ENCODE data around the gene ITGB2.
A peak's percentile ranks its signal among the peaks of the same experiment; 100 is the strongest.

Gene ITGB2

DNA sequence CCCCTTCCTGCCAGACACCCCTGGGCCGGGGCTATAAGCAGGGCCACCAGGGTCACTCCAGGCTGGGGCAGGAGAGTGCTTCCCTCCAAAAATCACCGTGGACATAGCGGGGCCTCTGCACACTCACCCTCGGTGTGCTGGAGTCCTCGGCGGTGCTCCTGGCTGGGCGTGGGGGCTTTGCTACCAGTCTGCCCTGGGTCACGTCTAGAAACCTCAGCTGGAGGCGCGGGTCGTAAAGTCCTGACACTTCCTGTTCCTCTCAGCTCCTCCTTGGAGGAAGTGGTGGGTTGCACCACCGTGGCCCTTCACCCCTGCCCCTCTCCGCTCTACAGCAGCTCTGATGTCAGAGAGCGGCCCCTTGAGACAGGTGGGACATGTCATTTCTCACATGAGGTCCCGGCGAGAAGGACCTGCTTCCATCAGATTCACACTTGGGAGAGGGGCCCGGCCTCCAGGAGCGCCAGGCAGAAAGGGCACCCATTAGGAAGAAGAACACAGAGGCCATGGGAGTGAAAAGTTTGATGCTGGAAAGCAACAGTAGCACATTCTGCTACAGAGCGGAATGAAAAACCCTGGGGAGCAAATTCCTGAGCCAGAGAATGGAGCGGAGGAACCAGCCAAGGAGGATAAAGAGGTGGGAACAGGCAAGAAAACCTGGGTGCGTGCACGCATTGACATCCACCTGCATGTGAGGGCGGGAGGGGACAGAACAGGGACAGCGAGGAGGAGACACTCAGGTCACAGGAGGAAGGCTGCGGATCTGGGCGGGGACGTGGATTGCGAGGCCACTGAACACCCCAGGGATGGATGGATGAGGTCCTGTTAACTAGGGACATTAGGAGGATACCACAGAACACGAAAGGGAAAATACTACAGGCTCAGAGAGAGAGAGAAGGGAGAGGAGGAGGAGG lies at the start of gene ITGB2:
Gene ITGB2 (minus strand): TSS at position 206 of the 911 bp plus-strand sequence. CDS start 10,117 bp downstream, outside the sequence.
- no peak for DNase-seq

DNA sequence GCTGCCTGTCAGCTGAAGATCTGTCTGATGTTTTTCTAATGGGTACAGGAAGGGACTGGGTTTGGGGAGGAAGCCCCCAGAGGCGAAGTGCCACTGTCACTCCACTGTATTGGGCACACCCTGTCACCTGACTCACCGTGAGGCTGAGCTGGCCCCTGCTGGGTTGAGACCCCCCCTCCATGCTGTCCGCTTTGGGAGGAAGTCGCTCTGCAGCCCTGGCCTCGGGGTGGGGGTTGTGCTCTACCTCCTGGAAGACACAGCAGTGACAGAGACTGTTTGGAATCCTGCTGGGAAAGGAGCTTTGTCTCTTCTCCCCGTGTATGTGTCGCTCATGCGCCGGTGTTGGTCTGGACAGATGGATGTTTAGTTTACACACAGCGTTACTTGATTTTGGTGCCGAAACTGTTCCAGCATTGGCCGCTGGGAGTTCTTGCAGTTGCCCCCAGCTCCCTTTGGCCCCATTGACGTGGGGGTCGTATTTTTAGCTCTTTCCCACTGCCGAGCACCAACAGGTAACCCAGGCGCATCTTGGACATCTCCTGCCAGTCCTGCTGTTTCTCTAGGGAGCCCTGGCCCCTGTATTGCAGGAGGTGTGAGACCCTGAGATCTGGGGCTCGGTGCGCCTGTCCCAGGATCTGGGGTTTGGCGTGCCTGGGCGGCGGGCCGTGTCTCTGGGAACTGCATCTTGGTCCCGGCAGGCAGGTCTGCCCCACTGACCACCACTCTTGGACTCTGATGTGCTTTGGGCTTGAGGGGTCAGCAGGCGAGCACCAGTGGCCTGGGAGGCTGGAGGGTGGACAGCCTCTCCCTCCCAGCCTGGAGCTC lies 49.4 kb upstream of the ITGB2 start:
- no peak for DNase-seq

DNA sequence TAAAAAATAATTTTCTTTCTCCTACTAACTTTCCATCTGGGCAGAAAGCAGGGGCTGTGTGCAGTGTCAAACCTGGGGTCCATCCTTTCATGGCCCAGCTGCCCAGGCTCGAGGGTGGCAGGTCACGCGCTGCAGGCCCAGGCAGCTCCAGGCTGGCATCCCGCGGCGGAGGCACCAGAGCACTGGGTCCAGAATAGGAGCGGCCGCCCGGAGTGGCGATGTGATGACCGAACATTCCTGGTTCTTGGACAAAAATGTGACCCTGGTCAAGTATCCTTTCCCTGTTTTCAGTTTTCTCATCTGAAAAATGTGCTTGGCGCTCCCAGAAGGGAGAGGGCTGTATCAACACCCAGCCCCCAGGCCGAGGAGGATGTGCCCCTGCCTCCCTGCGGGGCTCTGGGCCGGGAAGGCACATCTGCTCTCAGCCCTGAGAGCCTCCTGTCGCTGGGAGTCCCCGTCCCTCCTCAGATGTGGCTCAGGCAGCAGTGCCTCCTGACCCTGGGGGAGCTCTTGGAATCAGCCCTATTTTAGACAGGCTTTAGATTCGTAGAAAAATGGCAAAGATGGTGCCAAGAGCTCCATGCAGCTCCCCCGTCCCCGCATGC lies 48.5 kb upstream of the ITGB2 start:
- no peak for DNase-seq

DNA sequence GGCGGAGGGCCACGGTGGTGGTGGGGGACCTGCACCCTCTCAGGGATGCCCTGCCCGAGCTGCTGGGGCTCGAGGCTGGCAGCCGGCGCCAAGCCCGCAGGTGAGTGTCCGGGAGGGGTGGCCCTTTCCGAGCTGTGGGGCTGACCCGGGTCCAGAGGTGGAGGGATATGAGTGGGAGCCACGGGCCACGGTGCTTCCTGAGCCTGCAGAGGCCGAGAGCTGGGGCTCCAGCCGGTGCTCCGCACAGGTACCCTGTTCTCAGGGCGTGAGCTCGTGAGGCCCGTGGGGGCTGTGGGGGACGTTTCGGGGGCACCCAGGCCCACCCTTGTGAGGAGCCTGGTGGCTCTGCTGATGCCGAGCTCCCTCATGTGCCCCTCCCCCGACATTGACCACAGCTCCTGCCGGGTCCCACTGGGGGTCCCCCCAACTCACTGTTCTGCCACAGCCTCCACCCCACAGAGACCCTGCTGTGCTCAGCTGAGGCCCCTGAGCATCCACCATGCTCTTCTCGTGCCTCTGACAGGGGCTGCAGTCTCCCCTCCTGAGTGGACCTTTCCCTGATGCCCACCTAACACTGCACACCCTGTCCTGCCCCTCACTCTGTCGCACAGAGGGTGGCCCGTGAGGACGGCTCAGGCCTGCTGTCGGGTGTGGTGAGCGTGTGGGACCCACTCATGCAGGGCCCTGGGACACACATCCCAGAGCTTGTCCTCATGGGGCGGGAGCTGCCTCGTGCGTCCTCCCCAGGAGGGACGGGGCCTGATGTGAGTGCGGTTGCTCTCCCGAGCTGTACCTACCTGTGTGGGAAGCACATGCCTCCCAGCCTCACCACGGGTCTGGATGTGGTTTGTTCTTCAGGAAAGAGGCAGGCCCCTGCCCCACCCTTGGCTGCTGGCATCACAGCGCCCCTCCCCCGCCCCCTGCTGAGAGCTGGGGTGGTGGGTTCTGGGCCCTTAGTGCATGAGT lies 46.7 kb upstream of the ITGB2 start:
- DNase-seq, result no peak

DNA sequence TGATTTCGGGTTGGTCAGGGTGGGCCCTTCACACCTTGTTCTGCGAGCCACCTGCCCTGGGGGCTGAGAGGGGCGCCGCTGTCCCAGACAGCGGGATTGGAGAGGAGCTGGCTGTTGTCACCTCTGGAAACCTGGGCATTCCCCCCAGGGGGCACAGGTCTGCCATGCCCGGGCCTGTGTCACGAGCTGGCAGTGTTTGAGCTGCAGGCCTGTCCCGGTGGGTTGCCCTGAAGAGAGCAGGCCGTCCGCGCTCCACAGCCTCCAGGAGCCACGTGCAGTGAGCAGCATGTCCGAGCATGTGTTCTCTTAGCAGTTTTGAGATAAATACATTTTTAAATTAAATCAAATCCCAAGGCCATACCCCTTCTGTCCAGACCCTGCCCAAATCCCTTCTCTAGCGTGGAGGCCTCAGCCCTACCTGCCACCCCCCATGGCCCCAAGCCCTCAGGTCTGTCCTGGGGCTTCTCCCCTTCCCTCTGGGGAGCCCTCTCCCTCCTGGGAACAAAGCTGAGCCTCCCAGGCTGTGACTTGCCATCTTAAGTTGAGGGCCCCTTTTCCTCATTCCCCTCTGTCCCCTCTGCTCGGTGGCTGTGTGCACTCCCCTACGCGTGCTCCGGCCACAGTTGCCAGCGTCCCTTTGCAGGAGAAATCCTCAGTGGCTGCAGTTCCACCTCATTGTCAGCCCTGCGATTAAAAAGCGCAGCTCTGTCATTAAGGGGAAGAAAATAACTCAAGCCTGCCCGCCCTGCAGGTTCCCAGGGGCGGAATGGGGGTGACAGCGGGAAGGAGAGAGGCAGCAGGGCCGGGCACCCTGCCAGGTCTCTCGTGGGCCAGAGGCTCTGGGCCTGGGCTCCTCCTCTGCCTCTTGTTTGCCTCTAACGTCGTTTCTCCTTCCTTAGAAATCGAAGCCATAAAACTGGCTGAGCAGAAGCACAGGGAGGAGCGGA lies 45.7 kb upstream of the ITGB2 start:
- peak in 1 of 2 donors; percentile 19 for DNase-seq

DNA sequence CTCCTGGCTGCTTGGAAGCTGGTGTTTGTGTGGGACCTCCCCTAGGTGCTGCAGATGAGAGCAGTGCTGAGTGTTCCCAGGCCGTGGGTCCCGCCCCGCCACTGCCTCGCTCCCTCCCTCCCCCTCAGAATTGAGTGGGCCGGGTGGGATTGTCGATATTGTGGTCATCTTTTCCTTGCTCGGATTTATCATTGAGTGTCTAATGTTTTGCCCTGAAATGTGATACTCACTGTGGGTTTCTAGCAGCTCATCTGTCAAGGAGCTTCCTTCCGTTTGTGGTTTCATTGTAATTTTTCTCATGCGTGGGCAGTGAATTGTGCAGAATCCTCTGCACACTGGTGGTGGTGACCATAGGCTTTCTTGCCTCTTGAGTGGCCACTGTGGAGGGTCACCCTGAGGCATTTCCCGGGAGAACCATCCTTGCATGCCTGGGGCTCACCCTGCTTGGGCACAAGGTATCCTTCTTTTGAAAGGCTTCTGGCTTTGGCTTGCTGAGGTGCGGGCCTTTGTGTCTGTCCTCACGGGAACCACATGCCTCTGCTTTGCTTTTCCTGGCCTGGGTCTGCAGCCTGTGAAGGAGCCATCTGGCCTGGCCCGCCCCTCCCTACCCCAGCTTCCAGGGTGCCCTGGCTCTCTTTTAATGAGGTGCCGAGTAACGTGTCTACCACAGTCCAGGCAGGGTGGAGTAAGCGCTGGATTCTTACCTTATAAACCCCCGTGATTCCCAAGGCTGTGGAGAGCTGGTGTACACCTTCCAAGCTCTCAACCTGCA lies 44.7 kb upstream of the ITGB2 start:
- DNase-seq, result no peak

DNA sequence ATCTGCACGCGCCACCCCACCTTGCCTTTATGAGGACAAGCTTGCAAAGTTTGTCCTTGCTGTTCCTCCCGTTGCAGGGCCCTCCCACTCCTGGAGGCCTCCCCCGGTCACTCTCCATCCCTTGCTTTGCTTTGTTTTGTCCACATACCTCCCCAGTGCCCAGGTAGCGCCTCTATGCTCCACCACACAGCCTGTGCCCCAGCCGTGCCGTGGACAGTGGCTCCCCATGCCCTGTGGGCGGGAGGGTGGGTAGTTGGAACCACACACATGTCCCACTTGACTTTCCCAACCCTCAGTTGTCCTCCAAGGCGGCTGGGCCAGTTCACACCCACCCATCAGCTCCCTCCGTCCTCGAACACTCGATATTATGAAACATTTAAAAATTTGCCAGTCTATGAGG lies 43.7 kb upstream of the ITGB2 start:
- no peak for DNase-seq

DNA sequence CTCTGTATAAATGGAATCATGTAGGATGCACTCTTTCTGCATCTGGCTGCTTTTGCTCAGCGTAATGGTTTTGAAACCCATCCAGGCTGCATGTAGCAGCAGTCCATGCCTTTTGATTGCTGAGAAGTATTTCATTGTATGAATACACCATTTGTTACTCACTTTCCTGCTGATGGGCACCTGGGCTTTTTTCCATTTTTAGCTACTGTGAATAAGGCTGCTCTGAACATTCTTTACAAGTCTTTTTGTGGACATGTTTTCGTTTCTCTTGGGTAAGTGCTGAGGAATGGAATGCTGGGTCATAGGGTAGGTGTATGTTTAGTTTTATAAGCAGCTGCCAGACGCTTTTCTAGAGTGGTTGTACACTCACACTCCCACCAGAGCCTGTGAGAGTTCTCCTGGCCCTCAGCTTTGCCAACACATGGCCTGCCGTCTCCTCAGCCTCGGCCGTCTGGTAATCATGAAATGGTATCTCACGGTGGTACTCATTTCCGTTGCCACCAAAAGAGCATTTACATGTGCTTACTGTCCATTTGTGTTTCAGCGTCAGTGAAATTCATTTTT lies 41.8 kb upstream of the ITGB2 start:
- DNase-seq, result no peak

DNA sequence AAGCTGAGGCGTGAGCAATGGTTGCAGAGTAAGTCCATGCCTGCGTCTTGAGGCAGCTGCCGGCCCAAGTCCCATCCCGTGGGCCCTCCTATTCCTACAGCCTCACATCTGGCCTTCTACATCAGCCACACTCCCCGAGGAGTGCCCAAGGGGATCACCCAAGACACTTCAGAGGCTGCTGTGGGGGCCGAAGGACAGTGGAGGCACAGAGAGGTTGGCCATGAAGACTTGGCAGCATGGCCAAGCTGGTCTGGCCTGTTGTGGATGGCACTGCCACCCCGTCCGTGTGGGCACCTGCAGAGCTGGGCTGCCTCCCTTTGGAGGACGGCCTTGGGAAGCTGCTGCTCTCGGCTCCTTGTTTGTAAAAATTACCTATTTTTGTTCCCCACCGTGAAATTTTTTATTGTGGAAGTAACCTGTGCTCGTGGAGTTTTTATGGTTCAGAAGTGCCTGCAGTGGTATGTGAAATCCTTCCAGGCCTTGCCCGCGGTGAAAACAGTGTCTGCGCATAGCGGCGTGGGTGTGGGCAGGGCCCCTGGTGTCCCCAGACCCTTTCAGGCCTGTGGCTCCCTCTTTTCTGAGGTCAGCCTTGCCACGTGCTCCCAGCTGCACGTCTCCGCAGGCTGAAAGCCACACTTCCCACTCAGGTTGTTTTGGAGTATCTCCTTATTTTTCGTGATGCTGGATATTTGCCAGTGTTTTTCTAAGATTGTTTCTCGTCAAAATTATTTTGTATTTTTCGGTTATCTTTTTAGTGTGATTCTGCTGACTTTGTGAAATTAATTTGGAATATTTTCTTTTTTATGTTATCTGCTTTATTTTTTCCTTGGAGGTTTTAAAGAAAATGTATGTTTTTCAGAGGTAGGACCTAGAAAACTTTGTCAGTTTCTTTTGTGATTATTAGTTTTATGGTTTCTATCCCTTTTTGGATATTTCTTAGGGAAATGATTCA lies 39.7 kb upstream of the ITGB2 start:
- no peak for DNase-seq

DNA sequence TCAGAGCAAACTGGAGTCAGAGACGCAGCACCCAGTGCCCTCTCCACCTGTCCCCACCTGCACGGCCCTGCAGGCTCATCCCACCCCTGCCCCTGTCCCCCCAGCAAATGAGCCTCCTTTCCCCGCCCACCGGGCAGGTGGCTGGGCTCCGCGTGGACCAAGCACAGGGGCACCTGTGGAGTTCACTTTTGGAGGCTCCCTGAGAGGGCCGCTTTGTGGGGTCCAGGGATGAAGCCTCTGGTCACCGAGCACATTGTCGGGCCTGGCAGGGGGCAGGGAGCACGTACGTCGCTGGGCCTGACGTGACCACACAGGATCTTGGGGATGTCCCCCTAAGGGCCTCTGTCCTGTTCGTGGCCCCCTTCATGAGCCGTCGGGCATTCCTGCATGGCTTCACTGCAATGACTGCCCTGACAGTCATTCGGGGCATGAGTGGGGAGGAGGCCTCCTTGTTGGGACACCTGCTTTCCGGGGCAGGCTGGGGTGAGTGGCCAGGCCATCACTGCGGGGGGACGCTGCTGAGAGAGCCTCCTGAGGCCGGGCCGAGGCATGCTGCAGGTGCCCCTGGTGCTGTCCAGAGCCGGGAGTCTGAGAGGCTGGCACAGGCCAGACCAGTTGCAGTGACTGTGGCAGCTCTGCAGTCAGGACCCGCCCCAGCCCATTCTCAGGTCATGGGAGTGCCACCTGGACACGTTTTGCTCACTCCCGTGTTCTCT lies 38.8 kb upstream of the ITGB2 start:
- DNase-seq, result no peak

DNA sequence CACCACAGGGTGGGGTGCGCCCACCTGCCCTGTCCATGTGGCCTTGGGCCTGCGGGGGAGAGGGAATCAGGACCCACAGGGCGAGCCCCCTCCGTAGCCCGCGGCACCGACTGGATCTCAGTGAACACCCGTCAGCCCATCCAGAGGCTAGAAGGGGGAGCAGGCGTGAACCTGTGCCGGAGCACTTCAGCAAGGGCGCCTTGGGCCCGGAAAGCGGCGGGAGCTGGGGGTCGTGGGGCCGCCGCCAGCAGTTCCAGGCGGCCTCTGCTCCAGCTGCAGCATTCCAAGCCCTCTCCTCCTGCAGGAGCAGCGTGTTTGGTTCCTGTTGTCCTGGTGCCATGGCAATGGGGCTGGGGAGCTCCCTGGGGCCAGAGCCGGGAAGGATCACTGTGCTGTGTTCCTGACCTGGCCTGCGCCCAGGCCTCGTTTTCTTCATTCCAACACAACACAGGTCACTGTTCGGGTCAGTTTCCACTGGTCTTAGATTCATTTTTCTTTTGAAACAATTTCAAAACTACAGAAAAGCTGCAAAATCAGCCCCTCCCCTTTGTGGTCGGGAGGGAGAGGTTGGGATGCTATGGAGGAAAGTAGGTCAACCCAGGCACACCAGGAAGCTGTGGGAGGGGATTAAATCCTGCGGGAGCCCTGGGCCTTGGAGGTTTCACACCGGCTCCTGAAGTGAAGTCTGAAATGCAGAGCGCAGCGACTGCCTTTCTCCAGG lies 37.9 kb upstream of the ITGB2 start:
- DNase-seq, result peak in 1 of 2 donors; percentile 14

DNA sequence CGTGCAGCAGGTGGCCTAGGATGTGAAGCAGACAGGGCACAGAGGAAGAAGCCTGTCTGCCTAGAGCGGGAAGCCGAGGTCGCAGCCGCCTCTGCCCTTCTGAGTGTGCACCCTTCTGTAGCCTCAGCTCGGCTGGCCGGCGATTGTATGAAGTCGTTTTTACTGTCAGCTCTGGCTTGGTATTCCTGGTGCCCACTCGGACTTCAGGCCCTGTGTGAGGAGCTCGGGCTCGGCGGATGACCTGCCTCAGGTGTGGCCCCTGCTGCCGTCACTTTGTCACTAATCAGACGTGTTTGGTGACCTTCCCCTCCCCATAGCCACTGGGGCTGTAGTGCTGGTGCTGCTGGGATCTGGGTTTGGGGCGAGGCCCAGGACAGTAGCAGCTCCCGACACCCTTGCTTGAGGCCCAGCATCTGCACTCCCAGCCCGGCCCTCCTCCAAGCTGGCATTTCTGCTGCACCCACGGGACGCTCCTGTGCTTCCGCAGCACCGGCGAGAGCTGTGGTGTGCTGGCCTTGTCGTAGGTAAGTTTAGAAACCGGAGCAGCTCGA lies 37.3 kb upstream of the ITGB2 start:
- DNase-seq, result no peak

DNA sequence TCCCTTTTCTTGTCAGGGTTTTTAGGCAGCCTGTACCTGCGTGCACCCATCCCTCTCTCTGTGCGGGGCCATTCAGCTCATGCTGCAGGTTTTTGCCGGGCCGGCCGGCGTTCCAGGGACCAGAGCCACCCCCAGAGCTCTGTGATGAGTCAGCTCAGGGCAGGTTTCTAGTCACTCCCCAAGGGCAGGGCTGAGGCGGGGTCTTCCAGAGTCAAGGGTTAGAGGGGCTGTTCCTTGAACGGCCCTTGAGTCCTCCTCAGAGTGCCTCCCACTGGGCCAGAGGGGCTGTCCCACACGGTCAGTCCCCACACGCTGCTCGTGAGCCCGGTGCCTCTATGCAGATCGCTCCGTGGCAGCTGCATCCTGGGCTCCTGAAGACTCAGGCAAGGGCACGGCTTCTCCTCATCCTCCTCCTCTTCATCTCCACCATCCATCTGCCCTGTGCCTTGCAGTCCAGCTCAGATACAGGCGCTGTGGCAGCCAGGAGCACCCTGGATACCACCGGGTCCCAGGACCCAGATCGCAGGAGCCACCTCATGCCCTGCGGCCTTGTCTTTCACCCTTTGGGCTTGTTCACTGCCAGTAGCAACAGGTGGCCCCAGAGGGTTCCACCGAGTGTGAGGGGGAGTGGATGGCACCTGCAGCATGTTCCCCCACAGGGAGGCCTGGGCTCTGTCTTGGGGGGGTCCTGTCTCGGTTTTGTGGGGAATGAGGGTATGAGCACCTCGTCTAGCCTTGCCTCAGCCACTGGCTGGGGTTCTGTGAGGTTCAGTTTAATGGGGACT lies 36.5 kb upstream of the ITGB2 start:
- no peak for DNase-seq

DNA sequence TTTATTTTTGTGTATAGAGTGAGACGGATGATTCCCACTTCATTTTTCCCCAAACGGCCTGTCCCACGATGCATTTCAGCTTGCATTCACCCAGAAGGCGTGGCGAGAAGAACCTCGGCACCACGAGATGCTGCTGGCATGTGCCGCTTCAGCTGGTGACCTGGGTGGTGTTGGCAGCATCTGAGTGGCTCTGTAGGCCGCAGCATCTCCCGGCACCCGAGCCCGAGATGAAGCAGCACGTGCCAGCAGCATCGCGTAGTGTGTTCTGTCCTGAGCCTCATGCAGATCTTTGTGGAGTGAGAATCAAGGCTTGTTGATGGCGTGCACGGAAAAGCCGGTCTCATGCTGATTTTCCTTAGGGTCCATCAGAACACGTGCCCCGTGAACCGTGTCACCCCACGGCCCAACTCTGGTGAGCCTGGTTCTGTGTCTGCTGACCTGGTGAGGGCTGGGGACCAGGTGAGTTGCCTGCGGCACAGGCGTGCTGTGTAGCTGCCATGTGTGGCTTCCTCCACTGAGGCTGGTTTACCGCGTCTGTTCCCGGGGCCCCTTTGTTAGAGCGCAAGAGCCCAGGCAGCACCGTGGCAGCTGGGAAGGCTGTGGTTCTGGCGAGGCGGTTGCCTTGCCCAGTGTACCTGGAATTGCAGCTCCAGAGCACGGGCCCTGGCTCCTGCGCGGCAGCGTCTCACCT lies 35.8 kb upstream of the ITGB2 start:
- no peak for DNase-seq

DNA sequence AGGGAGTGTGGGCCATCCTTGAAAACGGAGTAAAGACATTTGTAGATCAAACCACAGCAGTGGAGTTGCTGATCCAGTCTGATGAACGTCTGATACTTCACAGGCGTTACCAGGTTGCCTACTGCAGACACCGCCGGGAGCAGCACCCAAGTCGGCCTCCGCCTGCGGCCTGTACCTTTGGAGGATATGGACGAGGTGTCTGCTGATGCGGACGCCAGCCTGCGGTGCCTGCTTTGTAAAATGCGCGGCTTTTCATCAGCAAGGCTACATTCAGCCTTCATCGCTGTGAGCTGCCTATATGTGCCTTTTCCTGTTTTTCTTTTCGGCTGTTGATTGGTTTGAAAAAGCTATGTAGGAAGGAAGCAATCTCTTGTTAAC lies 35.1 kb upstream of the ITGB2 start:
- no peak for DNase-seq

All from hippocampal formation (tissue), 2 donors.